ENCODE data around the gene PLAC1.

Gene PLAC1

GRCh38 chrX:134634691-134635090 lies 23.6 kb downstream of the PLAC1 start:
- TF ChIP-seq, protein P1, sequence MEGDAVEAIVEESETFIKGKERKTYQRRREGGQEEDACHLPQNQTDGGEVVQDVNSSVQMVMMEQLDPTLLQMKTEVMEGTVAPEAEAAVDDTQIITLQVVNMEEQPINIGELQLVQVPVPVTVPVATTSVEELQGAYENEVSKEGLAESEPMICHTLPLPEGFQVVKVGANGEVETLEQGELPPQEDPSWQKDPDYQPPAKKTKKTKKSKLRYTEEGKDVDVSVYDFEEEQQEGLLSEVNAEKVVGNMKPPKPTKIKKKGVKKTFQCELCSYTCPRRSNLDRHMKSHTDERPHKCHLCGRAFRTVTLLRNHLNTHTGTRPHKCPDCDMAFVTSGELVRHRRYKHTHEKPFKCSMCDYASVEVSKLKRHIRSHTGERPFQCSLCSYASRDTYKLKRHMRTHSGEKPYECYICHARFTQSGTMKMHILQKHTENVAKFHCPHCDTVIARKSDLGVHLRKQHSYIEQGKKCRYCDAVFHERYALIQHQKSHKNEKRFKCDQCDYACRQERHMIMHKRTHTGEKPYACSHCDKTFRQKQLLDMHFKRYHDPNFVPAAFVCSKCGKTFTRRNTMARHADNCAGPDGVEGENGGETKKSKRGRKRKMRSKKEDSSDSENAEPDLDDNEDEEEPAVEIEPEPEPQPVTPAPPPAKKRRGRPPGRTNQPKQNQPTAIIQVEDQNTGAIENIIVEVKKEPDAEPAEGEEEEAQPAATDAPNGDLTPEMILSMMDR (IDR thresholded peaks at IDR 0.05; ENCODE audit: low read depth, low read length), result no peak
- H3K4me3 ChIP-seq (replicated peaks in 1 of 2; ENCODE audit: low read depth in 2 of 2, low read length in 2 of 2), result no peak overlapping the region
- peak; percentile 52 to 82 for DNase-seq (ENCODE audit: low read depth in 2 of 2)

DNA sequence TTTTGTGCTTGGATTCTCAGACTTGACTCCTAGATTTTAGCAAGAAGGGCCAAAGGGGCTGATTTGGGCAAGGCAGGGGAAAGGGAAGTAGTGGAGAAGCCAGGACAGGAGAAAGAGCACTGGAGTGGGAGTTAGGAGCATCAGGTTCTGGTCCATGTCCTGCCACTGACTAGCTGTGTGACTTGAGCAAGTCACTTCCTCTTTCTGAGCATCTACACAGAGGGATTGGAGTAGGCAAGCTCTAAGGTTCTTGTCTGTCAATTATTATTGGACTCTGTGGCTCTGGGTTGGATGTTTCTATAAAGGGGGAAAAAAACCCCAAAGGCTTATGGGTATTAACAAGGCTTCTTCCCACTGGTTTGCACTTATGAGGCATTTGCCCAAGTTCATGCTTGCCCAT lies 24.4 kb downstream of the PLAC1 start:
- no peak for DNase-seq (ENCODE audit: low read depth in 2 of 2)
- H3K4me3 ChIP-seq (replicated peaks in 1 of 2; ENCODE audit: low read depth in 2 of 2, low read length in 2 of 2), result no peak overlapping the region
- TF ChIP-seq, protein P1 (IDR thresholded peaks at IDR 0.05; ENCODE audit: low read depth, low read length), result no peak

DNA sequence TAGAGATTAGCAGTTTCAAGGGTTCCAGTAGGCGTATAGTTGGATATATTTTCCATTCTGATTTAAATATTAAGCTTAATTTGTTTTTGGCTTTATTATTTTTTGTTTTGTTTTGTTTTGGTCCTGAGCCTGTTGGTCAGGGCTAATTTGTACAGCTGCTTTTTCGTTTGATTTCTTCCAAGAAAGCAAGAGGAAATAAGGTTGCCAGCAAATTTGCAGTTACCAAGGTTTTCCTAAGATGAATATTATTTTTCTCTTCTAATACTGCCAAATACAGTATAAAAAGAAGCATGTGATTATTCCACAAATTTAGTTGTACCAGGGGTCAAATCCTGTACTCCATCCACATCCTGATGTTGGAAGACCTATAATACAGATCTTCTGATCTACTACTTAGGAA lies 24.9 kb downstream of the PLAC1 start:
- TF ChIP-seq, protein P1 (IDR thresholded peaks at IDR 0.05; ENCODE audit: low read depth, low read length), result no peak
- no peak overlapping the region for H3K4me3 ChIP-seq (replicated peaks in 1 of 2; ENCODE audit: low read depth in 2 of 2, low read length in 2 of 2)
- no peak for DNase-seq (ENCODE audit: low read depth in 2 of 2)

DNA sequence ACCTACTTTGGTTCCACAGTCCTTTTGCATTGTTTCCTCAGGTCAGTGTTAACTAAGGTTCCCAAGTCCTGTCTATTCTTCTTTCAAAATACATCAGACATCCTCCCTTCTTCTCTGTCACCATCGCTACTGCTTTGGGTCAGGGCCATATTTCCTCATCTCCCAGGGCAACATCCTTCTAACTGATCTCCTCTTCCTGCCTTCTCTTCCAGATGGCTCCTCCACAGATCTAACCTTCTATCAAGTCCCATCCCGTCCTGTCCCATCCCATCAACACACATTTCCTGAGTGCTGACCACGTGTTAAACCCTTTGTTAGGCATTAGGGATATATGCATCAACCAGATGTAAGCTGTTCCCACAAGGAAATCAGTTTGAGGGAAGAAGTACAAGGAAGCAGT lies 25.9 kb downstream of the PLAC1 start:
- H3K4me3 ChIP-seq (replicated peaks in 1 of 2; ENCODE audit: low read depth in 2 of 2, low read length in 2 of 2), result no peak overlapping the region
- TF ChIP-seq, protein P1 (IDR thresholded peaks at IDR 0.05; ENCODE audit: low read depth, low read length), result no peak
- no peak for DNase-seq (ENCODE audit: low read depth in 2 of 2)

DNA sequence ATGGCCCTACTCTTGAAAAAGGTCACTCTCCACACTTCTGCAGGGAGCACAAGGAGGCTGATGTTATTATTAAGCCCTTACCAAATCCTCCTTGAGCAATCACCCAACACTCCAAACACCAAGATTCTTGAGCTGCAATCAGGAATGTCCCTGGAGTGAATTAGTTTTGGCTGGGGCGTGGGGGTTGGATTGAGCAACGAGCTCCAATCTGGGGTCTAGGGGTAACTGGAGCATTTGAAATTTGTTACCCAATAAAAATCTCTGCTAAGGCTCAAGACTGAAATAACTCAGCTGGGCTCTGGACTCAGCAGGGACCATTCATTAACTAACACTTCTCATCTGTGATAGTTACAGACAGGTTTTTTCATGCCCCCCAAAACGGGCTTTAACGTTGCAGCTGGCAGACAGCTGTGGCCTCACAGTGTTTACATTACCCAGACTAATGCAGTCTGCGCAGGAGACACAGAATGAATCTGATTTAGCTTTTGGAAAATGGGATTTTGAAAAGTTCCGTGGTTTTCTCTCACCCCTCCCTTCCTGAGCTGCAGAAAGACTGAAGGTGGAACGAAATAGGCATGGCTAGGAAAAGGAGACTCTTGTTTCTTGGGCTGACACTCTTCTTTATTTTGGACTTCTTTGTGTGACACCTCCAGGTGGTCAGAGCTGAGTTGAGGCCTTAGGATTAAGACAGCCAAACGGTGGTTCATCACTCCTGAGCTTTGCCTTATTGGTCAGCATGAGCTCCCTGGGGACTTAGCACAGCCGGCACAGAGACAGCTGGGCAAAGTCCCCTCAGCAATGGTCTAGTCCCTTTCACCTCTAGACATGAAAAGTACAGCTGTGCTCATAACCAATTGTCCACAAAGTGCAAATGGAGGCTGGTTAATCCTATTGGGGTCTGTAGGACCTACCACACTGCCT lies 26.6 kb downstream of the PLAC1 start:
- peak; percentile 43 to 85 for DNase-seq (ENCODE audit: low read depth in 2 of 2)
- TF ChIP-seq, protein P1 (IDR thresholded peaks at IDR 0.05; ENCODE audit: low read depth, low read length), result no peak
- H3K4me3 ChIP-seq (replicated peaks in 1 of 2; ENCODE audit: low read depth in 2 of 2, low read length in 2 of 2), result no peak overlapping the region

- H3K4me3 ChIP-seq (replicated peaks in 1 of 2; ENCODE audit: low read depth in 2 of 2, low read length in 2 of 2), result no peak overlapping the region
- DNase-seq (ENCODE audit: low read depth in 2 of 2), result no peak
- TF ChIP-seq, protein P1 (IDR thresholded peaks at IDR 0.05; ENCODE audit: low read depth, low read length), result no peak
Observed at GRCh38 chrX:134628663-134629062, 29.6 kb downstream of the PLAC1 start.

Measured in cardiac fibroblast (primary cell).